IMR-90 (cell line): ENCODE measurements around the gene RPL41.

Experiments
- CHD1 ChIP-seq: IDR thresholded peaks from 2 replicates; pipeline ENCODE4 v1.6.1; 2012; ENCODE audit warnings: low read depth, low read length, improper control_type of control experiment
- MAFK ChIP-seq: IDR thresholded peaks from 2 replicates; pipeline ENCODE4 v1.6.1; 2012; ENCODE audit warnings: low read depth, low read length, improper control_type of control experiment
- MXI1 ChIP-seq: IDR thresholded peaks from 2 replicates; pipeline ENCODE4 v1.6.1; 2012; ENCODE audit warnings: low read depth, mild to moderate bottlenecking, low read length, moderate library complexity, borderline replicate concordance
- NFE2L2 ChIP-seq: fragments of 150-350 bp; IDR thresholded peaks from 2 replicates; pipeline ENCODE4 v1.6.1; 2016; ENCODE audit warnings: low read depth, mild to moderate bottlenecking, low read length
- POLR2A ChIP-seq: IDR thresholded peaks from 2 replicates; pipeline ENCODE4 v1.6.1; 2012; ENCODE audit warnings: mild to moderate bottlenecking, low read depth, low read length
- RAD21 ChIP-seq: IDR thresholded peaks from 2 replicates; pipeline ENCODE4 v1.6.1; 2012; ENCODE audit warnings: low read length, improper control_type of control experiment
- RFX5 ChIP-seq: IDR thresholded peaks from 2 replicates; pipeline ENCODE4 v1.8.0; 2012; ENCODE audit warnings: low read depth, mild to moderate bottlenecking, low read length, moderate library complexity
- TF ChIP-seq, protein P1 (sequence below): conservative IDR thresholded peaks from 2 replicates; pipeline ENCODE4 v1.5.1; 2012; ENCODE audit warnings: mild to moderate bottlenecking, low read depth, low read length, improper control_type of control experiment

DNA sequence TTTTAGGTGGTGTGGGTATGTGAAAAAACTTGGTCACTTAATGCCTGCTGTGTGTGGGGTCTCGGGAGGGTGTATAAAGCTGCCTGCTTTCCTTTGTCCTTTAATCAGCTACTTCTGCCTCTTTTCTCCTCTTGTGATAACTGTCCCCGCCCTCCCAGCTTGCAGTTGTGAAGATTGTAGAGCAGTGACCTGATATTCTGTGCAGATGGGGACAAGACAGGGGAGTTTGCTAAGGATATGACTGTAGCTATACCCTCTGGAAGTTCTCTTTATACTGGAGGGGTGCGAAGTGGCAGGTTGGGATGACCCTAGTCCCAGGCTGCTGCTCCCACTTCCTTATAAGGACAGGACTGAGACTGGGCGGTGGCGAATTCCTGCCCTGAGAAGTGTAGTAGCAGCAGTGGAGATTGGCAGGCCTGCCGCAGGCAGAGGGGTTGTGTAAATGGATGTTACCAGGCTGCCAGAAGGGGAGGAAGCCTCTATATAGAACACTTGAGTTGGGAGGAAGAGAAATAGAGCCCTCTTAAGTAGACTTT is 42.6 kb downstream of the RPL41 start:
- TF ChIP-seq MXI1: no peak
- TF ChIP-seq, protein P1, sequence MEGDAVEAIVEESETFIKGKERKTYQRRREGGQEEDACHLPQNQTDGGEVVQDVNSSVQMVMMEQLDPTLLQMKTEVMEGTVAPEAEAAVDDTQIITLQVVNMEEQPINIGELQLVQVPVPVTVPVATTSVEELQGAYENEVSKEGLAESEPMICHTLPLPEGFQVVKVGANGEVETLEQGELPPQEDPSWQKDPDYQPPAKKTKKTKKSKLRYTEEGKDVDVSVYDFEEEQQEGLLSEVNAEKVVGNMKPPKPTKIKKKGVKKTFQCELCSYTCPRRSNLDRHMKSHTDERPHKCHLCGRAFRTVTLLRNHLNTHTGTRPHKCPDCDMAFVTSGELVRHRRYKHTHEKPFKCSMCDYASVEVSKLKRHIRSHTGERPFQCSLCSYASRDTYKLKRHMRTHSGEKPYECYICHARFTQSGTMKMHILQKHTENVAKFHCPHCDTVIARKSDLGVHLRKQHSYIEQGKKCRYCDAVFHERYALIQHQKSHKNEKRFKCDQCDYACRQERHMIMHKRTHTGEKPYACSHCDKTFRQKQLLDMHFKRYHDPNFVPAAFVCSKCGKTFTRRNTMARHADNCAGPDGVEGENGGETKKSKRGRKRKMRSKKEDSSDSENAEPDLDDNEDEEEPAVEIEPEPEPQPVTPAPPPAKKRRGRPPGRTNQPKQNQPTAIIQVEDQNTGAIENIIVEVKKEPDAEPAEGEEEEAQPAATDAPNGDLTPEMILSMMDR: no peak
- TF ChIP-seq POLR2A: no peak
- TF ChIP-seq MAFK: no peak
- no peak for TF ChIP-seq RFX5
- no peak for TF ChIP-seq NFE2L2
- no peak for TF ChIP-seq RAD21
- no peak for TF ChIP-seq CHD1
